K562 (cell line): ENCODE results near the gene HPN. TPM values are rescaled to one million over a fixed set of nuclear protein-coding genes. Genes with fewer than 3 reads are reported as not detected.

Experiments
- BRD4 ChIP-seq: fragments of 200-600 bp; sonication (generic); IDR thresholded peaks from 2 replicates; pipeline ENCODE4 v1.6.1; 2017; ENCODE audit warnings: inconsistent platforms
- KDM2B ChIP-seq: fragments of 250-450 bp; sonication (Bioruptor Pico); IDR thresholded peaks from 2 replicates; pipeline ENCODE4 v1.8.0; 2021; ENCODE audit warnings: mild to moderate bottlenecking, moderate library complexity
- NELFE ChIP-seq: IDR thresholded peaks from 2 replicates; pipeline ENCODE4 v1.6.1; 2011; ENCODE audit warnings: mild to moderate bottlenecking; ENCODE audit not compliant: insufficient read depth, insufficient read length
- POLR2AphosphoS2 ChIP-seq: IDR thresholded peaks from 2 replicates; pipeline ENCODE4 v1.6.1; 2012; ENCODE audit warnings: low read length, improper control_type of control experiment
- TBL1XR1 ChIP-seq, 2 experiments: IDR thresholded peaks; 2 replicates each; pipeline ENCODE4 v1.6.1; 2012; ENCODE audit warnings: improper control_type of control experiment in 2 of 2, low read length in 2 of 2, mild to moderate bottlenecking in 1 of 2
- ZNF507 ChIP-seq: conservative IDR thresholded peaks from 2 replicates; pipeline ENCODE4 v1.6.1; 2017; ENCODE audit warnings: missing genetic modification characterization, missing compliant biosample characterization
- ZNF766 ChIP-seq: fragments of 200-800 bp; sonication (Bioruptor generic); conservative IDR thresholded peaks from 2 replicates; pipeline ENCODE4 v1.6.1; 2016; ENCODE audit warnings: missing genetic modification characterization, missing compliant biosample characterization
- polyA plus RNA-seq, 8 experiments: library from polyadenylated mRNA; depleted of rRNA in 4 of 8; stranded (reverse) in 5 of 8; unstranded in 3 of 8; fragments of >200 nt; fragmentation: Nextera tagmentation in 2 of 8; fragmentation: Illumina TruSeq in 1 of 8; extraction: Ambion mirVana in 2 of 8; extraction: Trizol in 1 of 8; gene quantifications; 2 replicates each; pipeline versions ENCODE4 v1.2.1 to v1.2.3, GENCODE V29; 2011 to 2014; ENCODE audit warnings: inconsistent platforms in 1 of 8, missing spikeins in 1 of 8
- total RNA-seq, 7 experiments: library from RNA; depleted of rRNA in 6 of 7; stranded (reverse); fragments of >200 nt in 6 of 7; fragmentation: Illumina TruSeq in 2 of 7; extraction: Trizol in 2 of 7; gene quantifications; 2 replicates each; pipeline versions ENCODE4 v1.2.1 to v1.2.3, GENCODE V29; 2011 to 2021; ENCODE audit warnings: low replicate concordance in 1 of 7
- TF ChIP-seq, protein P1 (sequence below): fragments of 250-450 bp; sonication (Bioruptor Pico); IDR thresholded peaks from 2 replicates; pipeline ENCODE4 v1.8.0; 2021; ENCODE audit warnings: moderate library complexity, mild to moderate bottlenecking, inconsistent platforms
- TF ChIP-seq, protein P2 (sequence below): fragments of 250-450 bp; sonication (Bioruptor Pico); IDR thresholded peaks from 2 replicates; pipeline ENCODE4 v1.8.0; 2021; ENCODE audit warnings: borderline replicate concordance, mild to moderate bottlenecking, moderate library complexity; ENCODE audit not compliant: poor library complexity, severe bottlenecking

HPN gene
- total and polyA plus RNA-seq, 9 of the 15 experiments (the other 6 are each of a cell fraction or from before 2014, with no cell fraction given) = 0.10 to 0.20 TPM; not detected in 7

DNA sequence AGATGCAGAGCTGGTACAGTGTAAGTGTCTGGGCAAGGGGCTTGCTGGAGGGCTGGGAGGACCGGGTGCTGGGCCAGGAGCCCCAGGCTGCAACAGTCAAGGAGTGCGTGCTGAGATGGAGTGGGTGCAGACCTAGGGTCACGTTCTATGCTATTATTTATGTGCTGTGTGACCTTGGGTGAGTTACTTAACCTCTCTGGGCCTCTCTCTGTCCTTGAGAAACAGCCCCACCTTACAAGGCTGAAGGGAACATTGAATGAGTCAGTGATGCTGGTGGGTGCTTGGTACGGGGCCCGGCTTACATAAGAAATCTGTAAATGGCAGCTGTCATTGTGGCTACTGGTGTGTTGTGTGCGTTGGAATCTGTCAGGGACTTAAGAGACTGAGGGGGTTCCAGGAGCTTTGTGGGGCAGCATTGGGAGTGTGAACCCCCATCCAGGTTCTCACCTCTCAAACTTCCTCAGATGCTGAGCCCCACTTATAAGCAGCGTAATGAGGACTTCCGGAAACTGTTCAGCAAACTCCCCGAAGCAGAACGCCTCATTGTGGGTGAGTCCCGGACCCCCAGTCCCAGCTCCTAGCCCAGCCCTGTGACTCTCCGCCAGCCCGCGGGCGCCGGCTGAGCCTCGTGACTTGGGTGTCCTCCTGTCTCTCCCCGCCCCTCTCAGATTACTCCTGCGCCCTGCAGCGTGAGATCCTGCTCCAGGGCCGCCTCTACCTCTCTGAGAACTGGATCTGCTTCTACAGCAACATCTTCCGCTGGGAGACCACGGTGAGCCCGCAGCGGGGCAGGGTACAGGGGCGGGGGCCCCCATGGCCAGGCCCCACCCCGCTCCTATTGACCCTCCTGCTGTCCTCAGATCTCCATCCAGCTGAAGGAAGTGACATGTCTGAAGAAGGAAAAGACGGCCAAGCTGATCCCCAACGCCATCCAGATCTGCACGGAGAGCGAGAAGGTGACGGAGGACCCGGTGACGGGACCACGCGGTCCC, 31.8 kb upstream of the HPN start (continued):
- no peak for TF ChIP-seq BRD4
- TF ChIP-seq, protein P1, sequence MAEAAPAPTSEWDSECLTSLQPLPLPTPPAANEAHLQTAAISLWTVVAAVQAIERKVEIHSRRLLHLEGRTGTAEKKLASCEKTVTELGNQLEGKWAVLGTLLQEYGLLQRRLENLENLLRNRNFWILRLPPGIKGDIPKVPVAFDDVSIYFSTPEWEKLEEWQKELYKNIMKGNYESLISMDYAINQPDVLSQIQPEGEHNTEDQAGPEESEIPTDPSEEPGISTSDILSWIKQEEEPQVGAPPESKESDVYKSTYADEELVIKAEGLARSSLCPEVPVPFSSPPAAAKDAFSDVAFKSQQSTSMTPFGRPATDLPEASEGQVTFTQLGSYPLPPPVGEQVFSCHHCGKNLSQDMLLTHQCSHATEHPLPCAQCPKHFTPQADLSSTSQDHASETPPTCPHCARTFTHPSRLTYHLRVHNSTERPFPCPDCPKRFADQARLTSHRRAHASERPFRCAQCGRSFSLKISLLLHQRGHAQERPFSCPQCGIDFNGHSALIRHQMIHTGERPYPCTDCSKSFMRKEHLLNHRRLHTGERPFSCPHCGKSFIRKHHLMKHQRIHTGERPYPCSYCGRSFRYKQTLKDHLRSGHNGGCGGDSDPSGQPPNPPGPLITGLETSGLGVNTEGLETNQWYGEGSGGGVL (CRISPR knock-in tag) = no peak
- TF ChIP-seq KDM2B (CRISPR knock-in tag) = no peak
- TF ChIP-seq ZNF766 (CRISPR knock-in tag) = no peak
- TF ChIP-seq ZNF507 (tag) = no peak
- no peak for TF ChIP-seq TBL1XR1 (IDR thresholded peaks at IDR 0.05; ENCODE audit: low read length in 2 of 2)
- TF ChIP-seq, protein P2, sequence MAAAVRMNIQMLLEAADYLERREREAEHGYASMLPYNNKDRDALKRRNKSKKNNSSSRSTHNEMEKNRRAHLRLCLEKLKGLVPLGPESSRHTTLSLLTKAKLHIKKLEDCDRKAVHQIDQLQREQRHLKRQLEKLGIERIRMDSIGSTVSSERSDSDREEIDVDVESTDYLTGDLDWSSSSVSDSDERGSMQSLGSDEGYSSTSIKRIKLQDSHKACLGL (CRISPR knock-in tag) = no peak
- TF ChIP-seq NELFE = no peak
- TF ChIP-seq POLR2AphosphoS2 = no peak
- TF ChIP-seq, all 486 proteins: peak for 7
